CD8-positive, alpha-beta memory T cell (primary cell): ENCODE data around the gene C11orf87. TPM values are rescaled to one million over a fixed set of nuclear protein-coding genes. Genes with fewer than 3 reads are reported as not detected.

Experiments used
- CTCF ChIA-PET: fragments of 350-600 bp; sonication (Branson Sonifier 250); formaldehyde crosslinking; loops from one replicate; lab custom pipeline; 2021; ENCODE audit warnings: antibody characterized with exemption; lab: Charles Lee
- POLR2A ChIA-PET: fragments of 350-600 bp; sonication (Branson Sonifier 250); formaldehyde crosslinking; loops from one replicate; lab custom pipeline; 2021; ENCODE audit warnings: antibody characterized with exemption; lab: Charles Lee
- DNase-seq, 5 donors: peaks; one replicate each; pipeline versions ENCODE4 v3.0.0 to v3.0.0-alpha.2; 2020 to 2022; ENCODE audit warnings: mixed read lengths in 1 of 5
- H3K27ac ChIP-seq: one replicate; pipeline ENCODE4 v1.7.0; 2013; ENCODE audit warnings: low read depth, mild to moderate bottlenecking, low read length, moderate library complexity
- H3K27me3 ChIP-seq: 2 replicates; pipeline ENCODE4 v1.7.0; 2013; ENCODE audit warnings: low read length, mild to moderate bottlenecking; ENCODE audit not compliant: insufficient read depth, poor library complexity, severe bottlenecking
- H3K36me3 ChIP-seq: 2 replicates; pipeline ENCODE4 v1.7.0; 2013; ENCODE audit warnings: mild to moderate bottlenecking, low read length, moderate library complexity; ENCODE audit not compliant: insufficient read depth
- H3K4me1 ChIP-seq: 2 replicates; pipeline ENCODE4 v1.7.0; 2013; ENCODE audit warnings: mild to moderate bottlenecking, low read length, moderate library complexity; ENCODE audit not compliant: insufficient read depth
- H3K4me3 ChIP-seq: 2 replicates; pipeline ENCODE4 v1.7.0; 2013; ENCODE audit warnings: mild to moderate bottlenecking, low read length
- H3K9me3 ChIP-seq: 2 replicates; pipeline ENCODE4 v1.7.0; 2013; ENCODE audit warnings: mild to moderate bottlenecking, low read length
- H3K27ac Mint-ChIP-seq, 8 donors: one replicate each; pipeline ENCODE4 v1.8.0; 2020 to 2021; ENCODE audit warnings: mixed read lengths in 8 of 8, mild to moderate bottlenecking in 6 of 8, inconsistent platforms in 3 of 8, moderate library complexity in 3 of 8
- H3K27me3 Mint-ChIP-seq, 2 donors: one replicate each; pipeline ENCODE4 v1.8.0; 2020 to 2021; ENCODE audit warnings: mixed read lengths in 2 of 2, mild to moderate bottlenecking in 1 of 2, moderate library complexity in 1 of 2
- H3K36me3 Mint-ChIP-seq, 3 donors: one replicate each; pipeline ENCODE4 v1.8.0; 2020 to 2021; ENCODE audit warnings: mixed read lengths in 3 of 3, inconsistent platforms in 1 of 3, mild to moderate bottlenecking in 1 of 3
- H3K4me1 Mint-ChIP-seq, 3 donors: one replicate each; pipeline ENCODE4 v1.8.0; 2020 to 2021; ENCODE audit warnings: mixed read lengths in 3 of 3, inconsistent platforms in 1 of 3, mild to moderate bottlenecking in 1 of 3
- H3K4me3 Mint-ChIP-seq, 7 donors: one replicate each; pipeline ENCODE4 v1.8.0; 2020 to 2021; ENCODE audit warnings: mixed read lengths in 7 of 7, mild to moderate bottlenecking in 6 of 7, moderate library complexity in 4 of 7, inconsistent platforms in 2 of 7
- H3K9me3 Mint-ChIP-seq, 5 donors: one replicate each; pipeline ENCODE4 v1.8.0; 2020 to 2022; ENCODE audit warnings: mixed read lengths in 5 of 5, mild to moderate bottlenecking in 3 of 5, moderate library complexity in 2 of 5, inconsistent platforms in 1 of 5
- polyA plus RNA-seq: library from polyadenylated mRNA; unstranded; fragments of 300-500 nt; fragmentation: Illumina TruSeq; gene quantifications from one replicate; pipeline ENCODE4 v1.2.3, GENCODE V29; 2021
- total RNA-seq, 2 experiments: library from RNA; stranded (reverse); gene quantifications; one replicate each; pipeline ENCODE4 v1.2.3, GENCODE V29; 2021

Gene C11orf87
- total and polyA plus RNA-seq, 3 experiments from 2014 or later: not detected

DNA sequence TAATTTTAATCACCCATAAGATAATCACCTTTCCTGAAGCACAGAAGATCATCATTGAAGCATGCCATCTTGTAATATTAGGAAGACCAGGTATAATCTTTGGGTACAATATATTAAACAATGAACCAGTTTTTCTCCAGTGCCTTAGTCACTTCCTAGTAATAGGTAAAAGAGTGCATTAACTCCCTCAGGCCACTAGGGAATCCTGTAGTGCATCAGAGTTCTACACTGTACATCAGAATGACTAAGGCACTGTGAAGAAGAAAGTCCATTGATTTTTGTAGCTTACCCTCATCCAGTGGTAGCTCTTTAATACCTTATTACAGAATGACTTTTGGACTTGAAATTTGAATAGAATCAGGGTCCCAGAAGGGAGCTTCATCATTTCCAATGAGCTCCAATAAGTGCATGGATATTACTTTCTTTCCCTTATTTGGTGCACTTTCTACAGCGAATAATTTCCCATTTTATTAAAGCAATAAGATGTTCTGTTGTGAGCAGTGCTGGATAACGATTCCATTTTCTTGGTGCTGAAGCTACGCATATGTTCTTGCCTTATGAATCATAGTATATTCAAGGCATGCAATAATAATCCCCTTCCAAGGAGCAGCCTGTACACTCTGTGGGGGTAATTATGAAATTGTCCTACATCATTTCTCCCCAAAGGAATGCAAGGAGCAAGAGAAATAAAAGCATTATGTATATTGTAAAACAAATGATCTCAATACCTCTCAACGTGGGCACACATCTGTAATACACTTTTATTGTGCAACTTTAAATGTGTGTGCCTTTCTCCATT is 4.7 kb downstream of the C11orf87 start:
- Histone ChIP-seq H3K27ac (no peak overlapping the region), H3K36me3 (no peaks in the 10 kb centered on the region), H3K9me3 (no peaks in the 10 kb centered on the region), H3K27me3 (no peaks in the 10 kb centered on the region), H3K4me1 (no peaks in the 10 kb centered on the region), H3K4me3 (no peak overlapping the region)
- Mint-ChIP-seq H3K36me3 (no peaks in the 10 kb centered on the region), H3K4me3 (no peak overlapping the region), H3K9me3 (peaks cover 0 to 10% (median 4%) of the 10 kb centered on the region in 5 donors), H3K4me1 (no peaks in the 10 kb centered on the region), H3K27me3 (peaks cover 11 to 19% of the 10 kb centered on the region in 2 donors), H3K27ac (no peak overlapping the region)
- no peak for DNase-seq
- ChIA-PET POLR2A (no interaction called here), CTCF (no interaction called here)

DNA sequence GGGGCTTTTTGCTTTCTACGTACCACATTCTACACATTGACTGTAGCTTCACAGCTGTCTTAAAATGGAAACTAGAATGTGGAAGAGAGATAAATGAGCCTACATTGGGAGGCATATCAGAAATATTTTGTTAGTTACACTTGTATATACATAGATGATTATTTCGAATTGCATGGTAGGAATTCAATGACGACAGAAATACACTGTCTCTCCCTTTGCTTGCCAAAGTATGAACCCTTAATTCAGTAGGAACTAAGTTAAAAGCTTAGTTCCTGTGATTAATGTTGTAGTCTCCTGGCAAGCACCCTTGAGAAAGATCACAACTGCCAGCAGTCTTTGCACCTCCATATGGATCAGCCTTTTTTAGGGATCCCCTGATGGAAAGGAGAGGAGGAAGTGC is 10.1 kb downstream of the C11orf87 start:
- DNase-seq: no peak
- Histone ChIP-seq H3K9me3 (no peaks in the 10 kb centered on the region), H3K36me3 (no peaks in the 10 kb centered on the region), H3K27me3 (no peaks in the 10 kb centered on the region), H3K27ac (no peak overlapping the region), H3K4me1 (no peaks in the 10 kb centered on the region), H3K4me3 (no peak overlapping the region)
- Mint-ChIP-seq H3K27ac (no peak overlapping the region), H3K9me3 (peaks cover 0 to 9% (median under 1%) of the 10 kb centered on the region in 5 donors), H3K36me3 (no peaks in the 10 kb centered on the region), H3K27me3 (no peaks in the 10 kb centered on the region), H3K4me3 (no peak overlapping the region), H3K4me1 (no peaks in the 10 kb centered on the region)
- CTCF ChIA-PET: no interaction called here
- POLR2A ChIA-PET: no interaction called here

DNA sequence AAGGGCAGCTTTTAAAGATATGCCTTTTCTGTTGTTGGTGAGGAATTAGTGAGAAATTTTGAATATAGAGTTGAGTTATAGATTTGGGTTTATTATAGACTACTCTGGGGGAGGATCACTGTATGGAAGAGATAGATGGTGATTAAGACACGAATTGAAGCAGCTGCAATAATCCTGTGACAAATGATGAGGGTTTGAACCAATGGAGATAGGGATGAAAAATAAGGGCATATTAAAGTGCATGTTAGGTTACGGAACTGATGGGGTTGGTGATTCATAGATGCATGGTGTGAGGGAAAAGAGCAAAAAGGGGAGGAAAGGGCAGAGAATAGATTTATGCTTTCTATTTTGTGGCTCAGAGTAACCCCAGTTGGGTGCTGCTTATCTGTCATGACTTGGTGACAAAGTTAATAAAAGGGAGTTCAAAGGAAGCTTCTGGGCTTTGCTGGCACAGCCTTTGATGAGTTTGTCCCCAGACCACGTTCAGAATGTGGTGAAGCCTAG is 11.8 kb downstream of the C11orf87 start:
- Histone ChIP-seq H3K4me1 (no peaks in the 10 kb centered on the region), H3K27ac (no peak overlapping the region), H3K36me3 (no peaks in the 10 kb centered on the region), H3K27me3 (no peaks in the 10 kb centered on the region), H3K4me3 (no peak overlapping the region), H3K9me3 (no peaks in the 10 kb centered on the region)
- ChIA-PET POLR2A (no interaction called here), CTCF (no interaction called here)
- Mint-ChIP-seq H3K36me3 (no peaks in the 10 kb centered on the region), H3K4me1 (no peaks in the 10 kb centered on the region), H3K27me3 (no peaks in the 10 kb centered on the region), H3K9me3 (peaks cover 0 to 11% (median 1%) of the 10 kb centered on the region in 5 donors), H3K27ac (no peak overlapping the region), H3K4me3 (no peak overlapping the region)
- DNase-seq: no peak

DNA sequence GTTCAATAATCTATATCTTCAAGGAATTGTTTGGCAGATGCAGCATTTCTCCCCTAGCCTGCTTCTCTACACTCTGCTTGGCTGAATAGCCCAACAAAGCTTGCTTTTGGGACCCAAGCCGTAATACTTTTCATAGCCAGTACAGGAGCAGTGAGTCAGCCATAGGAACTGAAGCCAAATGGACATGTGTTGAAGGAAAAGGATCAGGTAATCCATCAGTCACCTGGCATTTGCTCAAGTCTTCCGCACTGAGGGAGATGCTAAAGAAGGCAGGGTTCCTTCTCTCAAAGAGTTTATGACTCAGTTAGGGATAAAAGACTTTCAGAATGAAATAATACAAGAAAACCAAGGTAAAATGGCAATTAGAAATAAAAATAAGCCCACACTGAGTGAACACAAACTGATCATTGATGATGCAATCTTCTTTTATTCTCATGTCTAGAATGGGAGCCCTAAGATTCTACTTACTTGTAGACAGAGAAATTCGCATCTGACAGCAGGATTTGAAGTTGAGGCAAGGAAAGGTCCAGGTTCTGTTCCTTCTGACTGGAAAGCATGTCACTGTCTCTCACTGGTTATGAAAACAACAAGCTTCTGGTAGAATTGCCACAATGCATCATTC is 13.2 kb downstream of the C11orf87 start:
- Mint-ChIP-seq H3K4me3 (no peak overlapping the region), H3K27me3 (no peaks in the 10 kb centered on the region), H3K27ac (no peak overlapping the region), H3K4me1 (no peaks in the 10 kb centered on the region), H3K36me3 (no peaks in the 10 kb centered on the region), H3K9me3 (peaks cover 0 to 11% (median 1%) of the 10 kb centered on the region in 5 donors)
- Histone ChIP-seq H3K4me3 (no peak overlapping the region), H3K36me3 (no peaks in the 10 kb centered on the region), H3K27me3 (no peaks in the 10 kb centered on the region), H3K9me3 (no peaks in the 10 kb centered on the region), H3K27ac (no peak overlapping the region), H3K4me1 (no peaks in the 10 kb centered on the region)
- no peak for DNase-seq
- ChIA-PET POLR2A (no interaction called here), CTCF (no interaction called here)

DNA sequence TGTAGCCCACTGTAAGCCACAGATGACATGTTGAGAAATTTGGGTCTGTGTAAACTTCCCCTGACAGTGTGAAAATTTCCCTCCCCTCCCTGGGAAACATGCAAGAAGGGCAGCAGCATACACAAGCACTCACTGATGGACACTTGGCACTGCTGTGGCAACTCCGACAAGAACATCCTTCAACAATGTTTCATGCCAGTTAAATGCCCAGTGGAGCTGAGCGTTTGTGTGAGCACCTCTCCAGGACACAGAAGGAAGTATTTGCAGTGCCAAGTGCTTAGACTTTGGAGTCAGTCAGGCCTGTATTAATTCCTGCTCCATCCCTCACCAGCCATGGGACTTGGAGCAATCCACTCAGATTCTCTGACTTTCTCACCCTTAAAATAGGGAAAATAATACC is 17.7 kb downstream of the C11orf87 start:
- no peaks in the 10 kb centered on the region for H3K4me1 Mint-ChIP-seq

DNA sequence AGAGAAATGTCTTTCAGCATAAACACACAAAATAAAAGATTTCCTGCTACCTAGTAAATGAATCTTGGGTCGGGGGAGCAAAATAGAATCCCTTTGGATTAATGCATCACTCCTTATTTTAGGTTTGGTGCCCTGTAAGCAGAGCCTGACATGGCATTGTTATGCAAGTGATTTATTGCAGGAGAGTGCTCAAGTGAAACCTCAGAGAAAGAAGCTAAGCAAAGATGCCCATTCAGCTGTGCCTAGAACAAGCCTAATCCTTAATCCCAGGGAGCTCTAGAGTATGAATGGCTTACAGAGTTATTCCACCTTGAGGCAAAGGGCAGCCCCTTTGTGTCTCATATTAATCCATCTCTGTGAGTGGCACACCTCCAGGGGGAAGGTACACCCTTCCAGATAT is 21.1 kb downstream of the C11orf87 start:
- POLR2A ChIA-PET: no interaction called here
- DNase-seq: no peak
- Histone ChIP-seq H3K4me1 (no peaks in the 10 kb centered on the region), H3K9me3 (no peaks in the 10 kb centered on the region), H3K36me3 (no peaks in the 10 kb centered on the region), H3K27me3 (no peaks in the 10 kb centered on the region), H3K27ac (no peak overlapping the region), H3K4me3 (no peak overlapping the region)
- Mint-ChIP-seq H3K27ac (no peak overlapping the region), H3K27me3 (no peaks in the 10 kb centered on the region), H3K36me3 (no peaks in the 10 kb centered on the region), H3K4me1 (no peaks in the 10 kb centered on the region), H3K4me3 (no peak overlapping the region), H3K9me3 (peaks cover 0 to 8% (median 0%) of the 10 kb centered on the region in 5 donors)
- CTCF ChIA-PET: no interaction called here

More for the DNA sequence above, 17.7 kb downstream of the C11orf87 start:
- no peak for DNase-seq
- H3K4me3 ChIP-seq: no peak overlapping the region
- no peaks in the 10 kb centered on the region for H3K9me3 ChIP-seq
- H3K4me3 Mint-ChIP-seq: no peak overlapping the region
- CTCF ChIA-PET: no interaction called here
- no peaks in the 10 kb centered on the region for H3K27me3 Mint-ChIP-seq
- no peaks in the 10 kb centered on the region for H3K4me1 ChIP-seq
- peaks cover 0 to 6% (median 1%) of the 10 kb centered on the region in 5 donors for H3K9me3 Mint-ChIP-seq
- H3K27me3 ChIP-seq: no peaks in the 10 kb centered on the region
- H3K27ac Mint-ChIP-seq: no peak overlapping the region
- H3K36me3 Mint-ChIP-seq: no peaks in the 10 kb centered on the region
- H3K27ac ChIP-seq: no peak overlapping the region
- no peaks in the 10 kb centered on the region for H3K36me3 ChIP-seq
- POLR2A ChIA-PET: no interaction called here

DNA sequence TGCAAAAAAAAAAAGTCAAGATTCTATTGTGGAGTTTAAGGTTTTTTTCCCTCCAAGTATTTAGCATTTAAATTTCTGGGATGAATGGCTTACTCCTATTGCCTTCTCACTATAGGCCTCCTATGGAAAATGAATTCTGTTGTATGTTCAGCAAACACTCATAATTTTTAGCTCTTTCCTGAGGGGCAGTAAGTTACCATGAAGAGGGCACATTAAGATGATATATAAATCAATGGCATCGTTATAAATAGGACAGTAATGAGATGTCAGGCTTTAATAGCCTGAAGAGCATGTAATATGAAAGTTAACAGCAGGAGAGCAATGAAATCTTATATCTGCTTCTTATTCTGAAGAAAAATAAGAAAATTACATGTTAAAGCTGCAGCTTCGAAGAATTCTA is 32.9 kb downstream of the C11orf87 start:
- H3K27ac ChIP-seq: no peak overlapping the region
- Mint-ChIP-seq H3K9me3 (peaks cover 2 to 11% (median 3%) of the 10 kb centered on the region in 5 donors), H3K4me3 (no peak overlapping the region), H3K27ac (no peak overlapping the region), H3K27me3 (no peaks in the 10 kb centered on the region), H3K4me1 (no peaks in the 10 kb centered on the region), H3K36me3 (no peaks in the 10 kb centered on the region)
- no peaks in the 10 kb centered on the region for H3K27me3 ChIP-seq
- H3K36me3 ChIP-seq: no peaks in the 10 kb centered on the region
- ChIA-PET POLR2A (no interaction called here), CTCF (no interaction called here)
- no peak overlapping the region for H3K4me3 ChIP-seq
- no peaks in the 10 kb centered on the region for H3K9me3 ChIP-seq
- no peak for DNase-seq
- no peaks in the 10 kb centered on the region for H3K4me1 ChIP-seq
